GM21737 (cell line): ENCODE results near the gene ZFP36L2.
A peak's percentile ranks its signal among the peaks of the same experiment; 100 is the strongest.

Experiments
- ATAC-seq: cut with Tn5 transposase; IDR thresholded peaks from one replicate; pipeline ENCODE4 v1.9.1; 2021; ENCODE audit warnings: mild to moderate bottlenecking, moderate library complexity; ENCODE audit not compliant: unreplicated experiment

ZFP36L2 gene

GRCh38 chr2:43188561-43189386, 37.6 kb downstream of the ZFP36L2 start:
- no peak for ATAC-seq

GRCh38 chr2:43186679-43187374, 39.6 kb downstream of the ZFP36L2 start:
- no peak for ATAC-seq

GRCh38 chr2:43186321-43186678, 40.1 kb downstream of the ZFP36L2 start:
- no peak for ATAC-seq

- ATAC-seq: no peak
These were observed 41.3 kb downstream of the ZFP36L2 start for GRCh38 chr2:43185146-43185545.

GRCh38 chr2:43184339-43184895, 42.0 kb downstream of the ZFP36L2 start:
- no peak for ATAC-seq

- no peak for ATAC-seq
These were observed 42.7 kb downstream of the ZFP36L2 start for GRCh38 chr2:43183743-43184142.

GRCh38 chr2:43180897-43181296, 45.5 kb downstream of the ZFP36L2 start:
- no peak for ATAC-seq

- ATAC-seq: no peak
These were observed 46.5 kb downstream of the ZFP36L2 start for GRCh38 chr2:43179942-43180341.

- no peak for ATAC-seq
These were observed 47.5 kb downstream of the ZFP36L2 start for GRCh38 chr2:43178602-43179542.

- ATAC-seq: no peak
These were observed 48.3 kb downstream of the ZFP36L2 start for GRCh38 chr2:43178055-43178598.

GRCh38 chr2:43176449-43176848, 50.0 kb downstream of the ZFP36L2 start:
- ATAC-seq: no peak

- ATAC-seq: no peak
These were observed 50.5 kb downstream of the ZFP36L2 start for GRCh38 chr2:43175876-43176275.

GRCh38 chr2:43175020-43175441, 51.4 kb downstream of the ZFP36L2 start:
- no peak for ATAC-seq

- peak; percentile 76 for ATAC-seq
These were observed 52.0 kb downstream of the ZFP36L2 start for GRCh38 chr2:43174368-43174916.
